GM23338 (cell line): ENCODE measurements around the gene POLK. TPM values are rescaled to one million over a fixed set of nuclear protein-coding genes. Genes with fewer than 3 reads are reported as not detected.

Source experiments
- ATAC-seq: fragments of 200-7000 bp; cut with Tn5 transposase; 3 replicates; pipeline ENCODE4 v1.9.1; 2020
- DNase-seq: peaks from one replicate; pipeline ENCODE4 v3.0.0-alpha.2; 2015; ENCODE audit warnings: low spot score
- H2AFZ ChIP-seq: fragments of 200-600 bp; sonication (generic); 2 replicates; pipeline ENCODE4 v1.8.0; 2016; ENCODE audit warnings: antibody characterized with exemption, mild to moderate bottlenecking, moderate library complexity
- H3F3A ChIP-seq: fragments of 200-600 bp; sonication (generic); replicated peaks from 2 replicates; pipeline ENCODE4 v1.8.0; 2017; ENCODE audit warnings: antibody characterized with exemption, mixed run types, low read depth
- H3K27ac ChIP-seq: fragments of 200-600 bp; sonication (generic); 2 replicates; pipeline ENCODE4 v1.6.1; 2016; ENCODE audit warnings: low read depth
- H3K27me3 ChIP-seq: fragments of 200-600 bp; sonication (generic); 2 replicates; pipeline ENCODE4 v1.8.0; 2016; ENCODE audit warnings: mild to moderate bottlenecking, mixed run types, moderate library complexity; ENCODE audit not compliant: insufficient read depth
- H3K36me3 ChIP-seq: fragments of 200-600 bp; sonication (generic); 2 replicates; pipeline ENCODE4 v1.8.0; 2016; ENCODE audit warnings: mild to moderate bottlenecking; ENCODE audit not compliant: insufficient read depth
- H3K4me1 ChIP-seq: fragments of 200-600 bp; sonication (generic); 2 replicates; pipeline ENCODE4 v1.8.0; 2016; ENCODE audit warnings: mild to moderate bottlenecking, moderate library complexity; ENCODE audit not compliant: insufficient read depth
- H3K4me2 ChIP-seq: fragments of 200-600 bp; sonication (generic); 2 replicates; pipeline ENCODE4 v1.7.1; 2017; ENCODE audit warnings: mixed run types
- H3K4me3 ChIP-seq: fragments of 200-600 bp; sonication (generic); 2 replicates; pipeline ENCODE4 v1.6.1; 2016; ENCODE audit warnings: mixed run types
- H3K79me2 ChIP-seq: fragments of 200-600 bp; sonication (generic); replicated peaks from 2 replicates; pipeline ENCODE4 v1.8.0; 2017; ENCODE audit warnings: mild to moderate bottlenecking; ENCODE audit not compliant: insufficient read depth
- H3K9me2 ChIP-seq: fragments of 200-600 bp; sonication (generic); 2 replicates; pipeline ENCODE4 v1.8.0; 2017; ENCODE audit not compliant: insufficient read depth
- H4K20me1 ChIP-seq: fragments of 200-600 bp; sonication (generic); replicated peaks from 2 replicates; pipeline ENCODE4 v1.8.0; 2017; ENCODE audit warnings: mild to moderate bottlenecking; ENCODE audit not compliant: insufficient read depth
- H3K27ac Mint-ChIP-seq: 2 replicates; pipeline ENCODE4 v1.8.0; 2020; ENCODE audit warnings: inconsistent platforms, mild to moderate bottlenecking, moderate library complexity, mixed read lengths
- H3K27me3 Mint-ChIP-seq: 3 replicates; pipeline ENCODE4 v1.8.0; 2022; ENCODE audit warnings: low read depth, mild to moderate bottlenecking, moderate library complexity, mixed read lengths, inconsistent platforms; ENCODE audit not compliant: insufficient read depth, poor library complexity
- H3K36me3 Mint-ChIP-seq: 3 replicates; pipeline ENCODE4 v1.8.0; 2021; ENCODE audit warnings: low read depth, mild to moderate bottlenecking, inconsistent platforms, moderate library complexity, mixed read lengths
- H3K4me1 Mint-ChIP-seq: 3 replicates; pipeline ENCODE4 v1.8.0; 2020; ENCODE audit warnings: mild to moderate bottlenecking, inconsistent platforms, mixed read lengths
- H3K4me3 Mint-ChIP-seq: 3 replicates; pipeline ENCODE4 v1.8.0; 2021; ENCODE audit warnings: moderate library complexity, mild to moderate bottlenecking, inconsistent platforms, mixed read lengths
- H3K9me3 Mint-ChIP-seq: 3 replicates; pipeline ENCODE4 v1.8.0; 2020; ENCODE audit warnings: moderate library complexity, mild to moderate bottlenecking, inconsistent platforms, mixed read lengths
- CREB1 ChIP-seq: fragments of 250-450 bp; sonication (Bioruptor Pico); IDR thresholded peaks from 2 replicates; pipeline ENCODE4 v1.5.0; 2020; ENCODE audit warnings: low read depth, mild to moderate bottlenecking, moderate library complexity
- CTCF ChIP-seq, 2 experiments: fragments of 200-600 bp in 1 of 2; sonication (generic) in 1 of 2; conservative IDR thresholded peaks; 2 replicates each; pipeline versions ENCODE4 v1.5.1 to v1.6.1; 2016 to 2017; ENCODE audit warnings: antibody characterized with exemption in 2 of 2, low read depth in 2 of 2, mild to moderate bottlenecking in 2 of 2, moderate library complexity in 1 of 2
- ETS1 ChIP-seq: IDR thresholded peaks from 2 replicates; pipeline ENCODE4 v1.6.1; 2016; ENCODE audit warnings: antibody characterized with exemption
- EZH2 ChIP-seq: fragments of 200-600 bp; sonication (generic); IDR thresholded peaks from one replicate; pipeline ENCODE4 v1.8.0; 2017; ENCODE audit warnings: antibody characterized with exemption, mild to moderate bottlenecking, low read depth; ENCODE audit not compliant: unreplicated experiment
- EZH2phosphoT487 ChIP-seq: fragments of 200-600 bp; sonication (generic); IDR thresholded peaks from one replicate; pipeline ENCODE4 v1.8.1; 2018; ENCODE audit warnings: antibody characterized with exemption; ENCODE audit not compliant: unreplicated experiment
- JUNB ChIP-seq: IDR thresholded peaks from one replicate; pipeline ENCODE4 v1.6.1; 2016; ENCODE audit warnings: antibody characterized with exemption; ENCODE audit not compliant: unreplicated experiment
- NANOG ChIP-seq: IDR thresholded peaks from 2 replicates; pipeline ENCODE4 v1.6.1; 2016; ENCODE audit warnings: antibody characterized with exemption, borderline replicate concordance
- POLR2AphosphoS5 ChIP-seq: IDR thresholded peaks from 2 replicates; pipeline ENCODE4 v1.6.1; 2016; ENCODE audit warnings: antibody characterized with exemption, low read depth
- REST ChIP-seq: IDR thresholded peaks from one replicate; pipeline ENCODE4 v1.6.1; 2018; ENCODE audit warnings: antibody characterized with exemption; ENCODE audit not compliant: unreplicated experiment
- STAT1 ChIP-seq: IDR thresholded peaks from one replicate; pipeline ENCODE4 v1.6.1; 2016; ENCODE audit warnings: antibody characterized with exemption; ENCODE audit not compliant: unreplicated experiment
- ZNF114 ChIP-seq: fragments of 250-450 bp; sonication (Bioruptor Pico); IDR thresholded peaks from 2 replicates; pipeline ENCODE4 v1.5.0; 2020; ENCODE audit warnings: mild to moderate bottlenecking, moderate library complexity
- ZNF331 ChIP-seq: fragments of 250-450 bp; sonication (Bioruptor Pico); IDR thresholded peaks from 2 replicates; pipeline ENCODE4 v1.5.0; 2020; ENCODE audit warnings: low read depth, mild to moderate bottlenecking, moderate library complexity
- ZNF462 ChIP-seq: fragments of 250-450 bp; sonication (Bioruptor Pico); IDR thresholded peaks from 2 replicates; pipeline ENCODE4 v1.5.0; 2020; ENCODE audit warnings: mild to moderate bottlenecking, moderate library complexity
- polyA plus RNA-seq: library from polyadenylated mRNA; unstranded; fragments of >200 nt; fragmentation: Nextera tagmentation; extraction: Ambion mirVana; gene quantifications from 2 replicates; pipeline ENCODE4 v1.2.1, GENCODE V29; 2016
- total RNA-seq: library from RNA; depleted of rRNA; stranded (reverse); fragments of >200 nt; shearing (Covaris generic); gene quantifications from 2 replicates; pipeline ENCODE4 v1.2.3, GENCODE V29; 2014

POLK gene
- total and polyA plus RNA-seq, 2 experiments from 2014 or later: 6.3 to 14.5 TPM

GRCh38 chr5:75603821-75604220 is 92.1 kb downstream of the POLK start:
- Mint-ChIP-seq H3K9me3 (no peaks in the 10 kb centered on the region; the same call in 2 of the 3 replicates), H3K4me1 (peaks cover 16% of the 10 kb centered on the region), H3K4me3 (no peak overlapping the region), H3K36me3 (no peaks in the 10 kb centered on the region), H3K27ac (no peak overlapping the region), H3K27me3 (no peaks in the 10 kb centered on the region)
- TF ChIP-seq EZH2phosphoT487 (no peak), POLR2AphosphoS5 (no peak), NANOG (no peak), ZNF462 (CRISPR knock-in tag) (no peak), CTCF (conservative IDR thresholded peaks at IDR 0.05; ENCODE audit: low read depth in 2 of 2) (no peak), CREB1 (no peak), ZNF114 (CRISPR knock-in tag) (no peak), STAT1 (no peak), ZNF331 (CRISPR knock-in tag) (no peak), ETS1 (no peak), REST (no peak), EZH2 (no peak), JUNB (no peak)
- Histone ChIP-seq H3K79me2 (no peaks in the 10 kb centered on the region), H3F3A (no peaks in the 10 kb centered on the region), H3K9me2 (peaks cover 5% of the 10 kb centered on the region; the same call in 1 of the 2 replicates), H4K20me1 (no peaks in the 10 kb centered on the region), H3K4me3 (no peak overlapping the region), H3K4me1 (peaks cover 16% of the 10 kb centered on the region), H3K4me2 (no peak overlapping the region), H2AFZ (no peak overlapping the region), H3K27me3 (no peaks in the 10 kb centered on the region), H3K36me3 (no peaks in the 10 kb centered on the region), H3K27ac (no peak overlapping the region)
- DNase-seq (no peak), ATAC-seq (no peak)
